Measurements from ENCODE around the gene MAP3K2. TPM values are rescaled to one million over a fixed set of nuclear protein-coding genes. Genes with fewer than 3 reads are reported as not detected.
A peak's percentile ranks its signal among the peaks of the same experiment; 100 is the strongest.

The MAP3K2 gene
- polyA plus RNA-seq, 3 donors, result 16.0 to 86.4 (median 66.3) TPM

- peak in 2 of 3 donors; percentile 21 to 28 for DNase-seq
- Histone ChIP-seq H3K4me3 (replicated peaks in 1 of 3; ENCODE audit: low read depth in 2 of 3, low read length in 3 of 3) (no peak overlapping the region), H3K9ac (ENCODE audit: insufficient read depth, low read length, poor library complexity, severe bottlenecking) (no peak overlapping the region), H3K79me2 (ENCODE audit: insufficient read depth, low read length) (peaks cover 6% of the 10 kb centered on the region), H3K4me1 (ENCODE audit: control insufficient read depth in 1 of 2, insufficient read depth in 2 of 2, low read length in 2 of 2) (peaks cover 13 to 14% of the 10 kb centered on the region in 2 donors), H3K4me2 (replicated peaks; ENCODE audit: extremely low read depth, low read length, poor library complexity, severe bottlenecking) (no peak overlapping the region), H3K36me3 (replicated peaks in 1 of 2; ENCODE audit: control insufficient read depth in 1 of 2, insufficient read depth in 2 of 2, low read length in 2 of 2) (peaks cover 95 to 98% of the 10 kb centered on the region in 2 donors), H3K9me3 (replicated peaks in 1 of 2; ENCODE audit: control insufficient read depth in 1 of 2, insufficient read depth in 1 of 2, low read length in 2 of 2) (no peaks in the 10 kb centered on the region), H3K27me3 (ENCODE audit: control insufficient read depth in 2 of 2, insufficient read depth in 2 of 2, low read length in 2 of 2) (no peaks in the 10 kb centered on the region), H3K27ac (ENCODE audit: low read depth in 1 of 2, low read length in 2 of 2) (peak overlapping the region in 1 of 2 donors; percentile 65), H2AFZ (ENCODE audit: insufficient read depth, low read depth, low read length, poor library complexity, severe bottlenecking) (no peak overlapping the region), H4K20me1 (ENCODE audit: insufficient read depth, low read length) (peaks cover 50% of the 10 kb centered on the region)
- Mint-ChIP-seq H3K27me3 (ENCODE audit: low read depth in 3 of 3) (peaks cover 0 to 2% (median 0%) of the 10 kb centered on the region in 3 donors), H3K9me3 (no peaks in the 10 kb centered on the region), H3K4me3 (no peak overlapping the region), H3K36me3 (peaks cover 81 to 93% of the 10 kb centered on the region in 2 donors), H3K27ac (peak overlapping the region in 6 of 7 donors; percentile 10 to 73 (median 58)), H3K4me1 (peaks cover 15% of the 10 kb centered on the region)
- intact Hi-C loops (cut with micrococcal nuclease), result no loop called here
- 95% methylated on average over 3 of the region's 7 CpGs for WGBS (ENCODE audit: insufficient coverage)
- TF ChIP-seq, protein P1, sequence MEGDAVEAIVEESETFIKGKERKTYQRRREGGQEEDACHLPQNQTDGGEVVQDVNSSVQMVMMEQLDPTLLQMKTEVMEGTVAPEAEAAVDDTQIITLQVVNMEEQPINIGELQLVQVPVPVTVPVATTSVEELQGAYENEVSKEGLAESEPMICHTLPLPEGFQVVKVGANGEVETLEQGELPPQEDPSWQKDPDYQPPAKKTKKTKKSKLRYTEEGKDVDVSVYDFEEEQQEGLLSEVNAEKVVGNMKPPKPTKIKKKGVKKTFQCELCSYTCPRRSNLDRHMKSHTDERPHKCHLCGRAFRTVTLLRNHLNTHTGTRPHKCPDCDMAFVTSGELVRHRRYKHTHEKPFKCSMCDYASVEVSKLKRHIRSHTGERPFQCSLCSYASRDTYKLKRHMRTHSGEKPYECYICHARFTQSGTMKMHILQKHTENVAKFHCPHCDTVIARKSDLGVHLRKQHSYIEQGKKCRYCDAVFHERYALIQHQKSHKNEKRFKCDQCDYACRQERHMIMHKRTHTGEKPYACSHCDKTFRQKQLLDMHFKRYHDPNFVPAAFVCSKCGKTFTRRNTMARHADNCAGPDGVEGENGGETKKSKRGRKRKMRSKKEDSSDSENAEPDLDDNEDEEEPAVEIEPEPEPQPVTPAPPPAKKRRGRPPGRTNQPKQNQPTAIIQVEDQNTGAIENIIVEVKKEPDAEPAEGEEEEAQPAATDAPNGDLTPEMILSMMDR (IDR thresholded peaks at IDR 0.05), result no peak
Observed at GRCh38 chr2:127314193-127314988, 73.4 kb downstream of the MAP3K2 start.

GRCh38 chr2:127313406-127313805, 74.4 kb downstream of the MAP3K2 start:
- Mint-ChIP-seq H3K27me3 (ENCODE audit: low read depth in 3 of 3) (peaks cover 0 to 2% (median 0%) of the 10 kb centered on the region in 3 donors), H3K36me3 (peaks cover 78 to 92% of the 10 kb centered on the region in 2 donors), H3K4me1 (peaks cover 15% of the 10 kb centered on the region), H3K9me3 (no peaks in the 10 kb centered on the region), H3K27ac (peak overlapping the region; percentile 33 to 89 (median 73)), H3K4me3 (no peak overlapping the region)
- no peak overlapping the region for H3K9ac ChIP-seq (ENCODE audit: insufficient read depth, low read length, poor library complexity, severe bottlenecking)
- no peaks in the 10 kb centered on the region for H3K27me3 ChIP-seq (ENCODE audit: control insufficient read depth in 2 of 2, insufficient read depth in 2 of 2, low read length in 2 of 2)
- peaks cover 92 to 98% of the 10 kb centered on the region in 2 donors for H3K36me3 ChIP-seq (replicated peaks in 1 of 2; ENCODE audit: control insufficient read depth in 1 of 2, insufficient read depth in 2 of 2, low read length in 2 of 2)
- peaks cover 6% of the 10 kb centered on the region for H3K79me2 ChIP-seq (ENCODE audit: insufficient read depth, low read length)
- no peaks in the 10 kb centered on the region for H3K9me3 ChIP-seq (replicated peaks in 1 of 2; ENCODE audit: control insufficient read depth in 1 of 2, insufficient read depth in 1 of 2, low read length in 2 of 2)
- H3K27ac ChIP-seq (ENCODE audit: low read depth in 1 of 2, low read length in 2 of 2), result peak overlapping the region; percentile 10 to 65
- H3K4me1 ChIP-seq (ENCODE audit: control insufficient read depth in 1 of 2, insufficient read depth in 2 of 2, low read length in 2 of 2), result peaks cover 13 to 14% of the 10 kb centered on the region in 2 donors
- no peak overlapping the region for H3K4me3 ChIP-seq (replicated peaks in 1 of 3; ENCODE audit: low read depth in 2 of 3, low read length in 3 of 3)
- H4K20me1 ChIP-seq (ENCODE audit: insufficient read depth, low read length), result peaks cover 43% of the 10 kb centered on the region
- intact Hi-C loops (cut with micrococcal nuclease), result no loop called here
- WGBS (ENCODE audit: insufficient coverage), result no CpG with 5 or more reads among the region's 3 CpGs
- H2AFZ ChIP-seq (ENCODE audit: insufficient read depth, low read depth, low read length, poor library complexity, severe bottlenecking), result no peak overlapping the region
- H3K4me2 ChIP-seq (replicated peaks; ENCODE audit: extremely low read depth, low read length, poor library complexity, severe bottlenecking), result no peak overlapping the region
- TF ChIP-seq, protein P1 (IDR thresholded peaks at IDR 0.05), result no peak
- peak; percentile 75 to 89 (median 79) for DNase-seq

All from CD14-positive monocyte (primary cell).